H4 (cell line): ENCODE data around the gene BLOC1S3. TPM values are rescaled to one million over a fixed set of nuclear protein-coding genes. Genes with fewer than 3 reads are reported as not detected.

Experiments
- DNase-seq: peaks from one replicate; pipeline ENCODE4 v3.0.0-alpha.2; 2015; ENCODE audit warnings: low spot score
- total RNA-seq: library from RNA; depleted of rRNA; stranded (reverse); fragments of >200 nt; shearing (Covaris generic); gene quantifications from 2 replicates; pipeline ENCODE4 v1.2.3, GENCODE V29; 2014

Gene BLOC1S3
- total RNA-seq, 1 experiment from 2014 or later: 2.1 TPM

DNA sequence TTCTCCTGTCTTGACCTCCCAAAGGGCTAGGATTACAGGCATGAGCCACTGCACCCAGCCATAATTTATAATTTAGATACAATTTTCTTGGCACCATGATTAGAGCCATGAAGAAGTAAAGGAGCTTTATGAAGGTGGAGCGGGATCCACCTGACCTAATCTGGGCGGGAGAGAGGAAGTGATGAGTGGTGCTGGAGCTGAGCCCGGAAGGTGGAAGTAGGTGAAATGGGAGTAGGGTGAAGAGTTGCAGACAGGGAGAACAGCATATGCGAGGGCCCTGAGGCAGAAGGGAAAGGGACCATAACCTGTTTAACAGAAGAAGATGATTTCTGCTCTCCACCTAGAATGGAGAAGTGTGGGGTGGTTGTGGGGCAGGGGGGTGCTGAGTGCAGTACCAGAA is 4.2 kb downstream of the BLOC1S3 start:
- no peak for DNase-seq

DNA sequence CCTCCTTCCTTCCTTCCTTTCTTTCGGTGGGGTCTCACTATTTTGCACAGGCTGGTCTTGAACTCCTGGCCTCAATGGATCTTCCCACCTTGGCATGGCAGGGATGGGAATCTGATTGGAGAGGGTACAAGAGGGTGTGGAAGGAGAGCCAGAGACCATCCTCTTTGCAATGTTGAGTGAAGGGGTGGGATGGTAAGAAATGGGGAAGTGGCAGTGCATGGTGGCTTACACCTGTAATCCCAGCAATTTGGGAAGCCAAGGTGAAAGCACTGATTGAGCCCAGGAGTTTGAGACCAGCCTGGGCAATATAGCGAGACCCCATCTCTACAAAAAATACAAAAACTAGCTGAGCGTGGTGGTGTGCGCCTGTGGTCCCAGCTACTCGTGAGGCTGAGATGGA is 5.5 kb downstream of the BLOC1S3 start:
- no peak for DNase-seq

DNA sequence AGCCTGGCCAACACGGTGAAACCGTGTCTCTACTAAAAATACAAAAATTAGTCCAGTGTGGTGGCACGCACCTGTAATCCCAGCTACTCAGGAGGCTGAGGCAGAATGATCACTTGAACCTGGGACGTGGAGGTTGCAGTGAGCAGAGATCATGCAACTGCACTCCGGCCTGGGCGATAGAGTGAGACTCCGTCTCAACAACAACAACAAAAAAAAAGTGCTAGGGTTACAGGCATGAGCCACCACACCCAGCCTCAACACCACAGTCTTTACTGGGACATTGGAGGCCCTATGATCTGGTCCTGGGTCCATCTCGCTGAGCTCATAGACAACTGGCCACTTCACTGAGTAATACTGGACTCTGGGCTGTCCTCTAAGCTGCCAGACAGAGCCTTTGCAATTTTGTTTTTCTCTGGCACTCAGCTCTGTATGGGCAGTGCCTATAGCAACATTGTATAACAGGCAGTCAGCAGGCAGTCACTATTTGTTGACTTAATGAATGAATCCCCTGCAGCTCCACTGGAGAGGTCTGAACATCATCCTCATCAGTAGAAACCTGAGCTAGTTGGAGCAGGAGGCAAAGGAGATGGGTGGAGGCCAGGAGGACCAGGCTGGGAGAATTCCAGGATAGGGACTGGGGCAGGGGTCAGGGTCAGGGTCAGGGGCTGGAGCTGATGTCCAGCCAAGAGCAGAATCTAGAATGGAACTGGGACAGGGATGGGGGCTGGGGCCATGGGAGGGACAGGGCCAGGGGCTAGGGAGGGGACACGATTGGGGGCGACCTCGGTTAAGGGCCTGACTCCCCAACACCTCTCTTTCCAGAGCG is 8.1 kb downstream of the BLOC1S3 start:
- no peak for DNase-seq

DNA sequence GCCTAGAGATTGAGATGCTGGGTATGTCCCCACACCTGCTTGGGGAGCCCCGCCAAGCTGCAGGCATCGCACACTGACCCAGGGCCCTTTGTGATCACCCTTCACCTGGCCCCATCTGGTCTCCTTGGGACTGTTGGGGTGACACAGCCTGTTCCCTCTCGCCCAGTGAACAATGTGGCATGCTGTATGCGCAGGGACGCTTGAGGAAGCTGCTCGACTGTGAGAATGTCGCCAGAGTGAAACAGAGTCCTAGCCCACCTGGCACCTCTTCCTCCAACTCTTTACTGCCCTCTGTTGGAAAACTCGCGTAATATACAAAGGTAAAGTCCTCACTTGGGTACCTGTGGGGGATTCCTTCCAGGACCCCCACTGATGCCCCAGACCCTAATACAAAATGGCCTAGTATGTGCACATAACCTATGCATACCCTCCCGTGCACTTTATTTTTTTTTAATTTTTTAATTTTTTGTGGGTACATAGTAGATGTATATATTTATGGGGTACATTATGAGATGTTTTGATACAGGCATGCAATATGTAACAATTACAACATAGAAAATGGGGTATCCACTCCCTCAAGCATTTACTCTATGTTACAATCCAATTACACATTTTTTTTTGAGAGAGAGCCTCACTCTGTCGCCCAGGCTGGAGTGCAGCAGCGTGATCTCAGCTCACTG is 9.0 kb downstream of the BLOC1S3 start:
- no peak for DNase-seq

DNA sequence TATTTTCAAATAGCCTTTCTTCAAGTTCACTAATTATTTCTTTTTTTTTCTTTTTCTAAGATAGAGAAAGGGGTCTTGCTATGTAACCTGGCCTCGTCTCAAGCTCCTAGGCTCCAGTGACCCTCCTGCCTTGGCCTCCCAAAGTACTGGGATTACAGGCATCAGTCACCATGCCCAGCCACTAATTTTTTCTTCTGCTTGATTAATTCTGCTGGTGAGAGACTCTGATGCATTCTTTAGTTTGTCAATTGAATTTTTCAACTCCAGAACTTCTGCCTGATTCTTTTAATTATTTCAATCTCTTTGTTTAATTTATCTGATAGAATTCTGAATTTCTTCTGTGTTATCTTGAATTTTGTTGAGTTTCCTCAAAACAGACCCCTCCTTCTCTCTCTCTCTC is 11.4 kb downstream of the BLOC1S3 start:
- DNase-seq: no peak

DNA sequence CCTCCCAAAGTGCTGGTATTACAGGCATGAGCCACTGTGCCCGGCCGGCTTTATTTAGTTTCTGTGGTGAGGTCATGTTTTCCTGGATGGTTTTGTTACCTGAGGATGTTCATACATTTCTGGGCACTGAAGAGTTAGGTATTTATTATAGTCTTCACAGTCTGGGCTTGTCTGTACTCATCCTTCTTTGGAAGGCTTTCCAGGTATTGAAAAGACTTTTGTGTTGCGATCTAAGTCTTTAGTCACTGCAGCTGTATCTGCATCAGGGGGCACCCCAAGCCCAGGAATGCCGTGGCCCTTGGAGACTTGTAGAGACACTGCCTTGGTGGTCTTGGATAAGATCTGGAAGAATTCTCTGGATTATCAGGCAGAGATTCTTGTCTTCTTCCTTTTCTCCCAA is 12.8 kb downstream of the BLOC1S3 start:
- no peak for DNase-seq

DNA sequence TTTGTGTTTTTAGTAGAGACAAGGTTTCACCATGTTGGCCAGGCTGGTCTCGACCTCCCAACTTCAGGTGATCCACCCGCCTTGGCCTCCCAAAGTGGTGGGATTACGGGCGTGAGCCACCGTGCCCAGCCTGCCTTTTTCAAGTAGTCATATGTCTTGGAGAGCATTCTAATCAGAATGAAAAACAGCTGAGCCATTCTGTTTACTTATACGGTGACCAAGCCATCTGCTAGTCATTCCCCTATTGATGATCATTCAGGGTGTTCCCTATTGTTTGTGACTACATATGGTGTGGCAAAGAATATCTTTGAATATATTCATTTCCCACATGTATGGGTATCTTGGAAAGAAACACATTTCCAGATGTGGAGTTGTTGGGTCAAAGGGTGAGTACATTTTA is 17.2 kb downstream of the BLOC1S3 start:
- no peak for DNase-seq

DNA sequence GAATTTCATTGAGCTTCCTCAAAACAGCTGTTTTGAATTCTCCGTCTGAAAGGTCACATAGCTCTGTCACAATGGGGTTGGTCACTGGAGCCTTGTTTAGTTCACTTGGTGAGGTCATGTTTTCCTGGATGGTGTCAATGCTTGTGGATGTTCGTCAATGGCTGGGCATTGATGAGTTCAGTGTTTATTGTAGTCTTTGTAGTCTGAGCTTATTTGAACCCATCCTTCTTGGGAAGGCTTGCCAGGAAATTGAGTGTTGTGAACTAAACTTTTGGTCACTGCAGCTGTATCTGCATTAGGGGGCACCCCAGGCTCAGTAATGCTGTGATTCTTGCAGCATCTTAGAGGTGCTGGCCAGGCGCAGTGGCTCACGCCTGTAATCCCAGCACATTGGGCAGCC is 22.0 kb downstream of the BLOC1S3 start:
- no peak for DNase-seq

DNA sequence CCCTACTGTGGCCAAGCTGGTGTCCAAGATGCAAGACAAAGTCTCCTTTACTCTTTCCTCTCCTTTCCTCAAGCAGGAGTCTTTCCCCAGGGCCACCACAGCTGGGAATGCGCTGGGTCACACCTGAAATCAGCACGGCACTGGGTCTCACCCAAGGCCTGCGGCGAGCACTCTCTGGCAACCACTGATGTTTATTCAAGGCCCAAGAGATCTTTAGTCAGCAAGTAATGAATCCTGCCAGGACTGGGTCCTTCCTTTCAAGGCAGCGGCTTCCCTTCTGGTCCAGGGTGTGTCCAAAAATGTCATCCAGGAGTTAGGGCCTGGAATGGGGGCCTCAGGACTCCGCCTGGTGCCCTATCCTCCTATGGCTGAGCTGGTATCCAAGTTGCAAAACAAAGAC is 24.1 kb downstream of the BLOC1S3 start:
- peak; percentile 25 for DNase-seq

DNA sequence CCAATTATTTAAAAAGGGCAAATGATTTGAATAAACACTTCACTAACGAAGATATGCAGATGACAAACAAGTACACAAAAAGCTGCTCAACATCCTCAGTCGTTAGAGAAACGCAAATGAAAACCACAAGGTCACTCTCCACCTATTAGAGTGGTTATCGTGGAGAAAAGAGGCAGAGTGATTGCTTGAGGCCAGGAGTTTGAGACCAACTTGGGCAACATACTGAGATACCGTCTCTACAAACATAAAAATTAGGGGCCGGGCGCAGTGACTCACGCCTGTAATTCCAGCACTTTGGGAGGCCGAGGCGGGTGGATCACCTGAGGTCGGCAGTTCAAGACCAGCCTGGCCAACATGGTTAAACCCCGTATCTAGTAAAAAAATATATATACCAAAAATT is 27.2 kb downstream of the BLOC1S3 start:
- DNase-seq: no peak

DNA sequence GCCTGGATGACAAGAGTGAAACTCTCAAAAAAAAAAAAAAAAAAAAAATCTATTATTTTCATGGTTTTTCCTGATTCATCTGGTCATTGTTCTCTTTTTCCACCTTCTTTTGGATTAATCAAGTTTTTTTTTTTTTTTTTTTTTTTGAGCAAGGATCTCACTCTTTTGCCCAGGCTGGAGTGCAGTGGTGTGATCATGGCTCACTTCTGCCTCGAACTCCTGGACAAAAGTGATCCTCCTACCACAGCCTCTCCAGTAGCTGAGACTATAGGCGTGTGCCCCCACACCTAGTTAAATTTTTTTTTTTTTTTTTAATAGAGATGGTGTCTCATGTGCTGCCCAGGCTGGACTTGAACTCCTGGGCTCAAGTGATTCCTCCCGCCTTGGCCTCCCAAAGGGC is 27.7 kb downstream of the BLOC1S3 start:
- DNase-seq: no peak

DNA sequence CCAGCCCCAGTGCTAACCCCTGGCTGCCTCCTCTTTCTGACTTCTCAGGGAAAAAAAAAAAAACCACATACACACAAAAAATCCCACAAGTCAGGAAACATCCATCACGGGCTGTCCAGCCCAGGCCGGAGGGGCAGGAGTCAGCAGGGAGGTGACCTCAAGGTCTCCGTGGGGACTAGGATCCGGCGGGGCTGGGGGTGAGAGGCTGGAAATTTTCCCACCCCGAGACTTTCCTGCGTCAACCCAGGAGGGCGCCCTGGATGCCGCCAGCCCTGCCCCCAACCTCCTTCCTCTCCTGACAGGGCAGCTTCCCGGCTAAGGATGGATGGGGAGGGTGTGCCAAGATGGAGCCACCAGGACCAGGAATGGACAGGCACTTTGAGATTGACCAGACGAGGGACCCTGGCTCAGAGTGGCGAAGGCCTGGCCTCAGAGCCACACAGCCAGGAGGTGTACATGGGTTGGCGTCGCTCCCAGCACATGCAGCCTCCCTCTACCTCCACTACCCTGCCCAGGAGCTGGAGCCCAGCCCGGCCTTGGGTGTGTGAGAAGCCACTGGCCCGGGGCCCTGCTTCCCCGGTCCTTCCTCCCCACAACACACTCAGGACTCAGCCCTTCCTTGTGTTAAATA is 33.3 kb downstream of the BLOC1S3 start:
- DNase-seq: no peak

DNA sequence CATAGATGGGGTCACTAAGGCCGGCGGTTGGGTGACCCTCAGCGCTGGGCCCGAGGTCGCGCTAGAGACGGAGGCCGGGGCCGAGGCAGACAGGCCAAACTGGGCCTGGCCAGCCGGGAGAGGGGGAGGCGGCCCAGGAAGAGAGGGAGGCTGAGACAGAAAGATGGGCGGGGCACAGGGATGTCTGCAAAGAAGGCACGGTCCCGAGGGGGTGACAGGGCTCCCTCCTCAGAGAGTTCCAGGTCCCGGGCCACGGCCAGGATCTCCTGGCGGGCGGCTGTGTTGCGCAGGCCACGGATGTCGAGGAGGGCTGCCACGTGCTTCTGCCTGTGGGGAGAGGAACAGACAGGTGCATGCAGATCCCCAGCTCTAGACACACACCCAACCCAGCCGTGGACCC is 34.4 kb downstream of the BLOC1S3 start:
- no peak for DNase-seq

DNA sequence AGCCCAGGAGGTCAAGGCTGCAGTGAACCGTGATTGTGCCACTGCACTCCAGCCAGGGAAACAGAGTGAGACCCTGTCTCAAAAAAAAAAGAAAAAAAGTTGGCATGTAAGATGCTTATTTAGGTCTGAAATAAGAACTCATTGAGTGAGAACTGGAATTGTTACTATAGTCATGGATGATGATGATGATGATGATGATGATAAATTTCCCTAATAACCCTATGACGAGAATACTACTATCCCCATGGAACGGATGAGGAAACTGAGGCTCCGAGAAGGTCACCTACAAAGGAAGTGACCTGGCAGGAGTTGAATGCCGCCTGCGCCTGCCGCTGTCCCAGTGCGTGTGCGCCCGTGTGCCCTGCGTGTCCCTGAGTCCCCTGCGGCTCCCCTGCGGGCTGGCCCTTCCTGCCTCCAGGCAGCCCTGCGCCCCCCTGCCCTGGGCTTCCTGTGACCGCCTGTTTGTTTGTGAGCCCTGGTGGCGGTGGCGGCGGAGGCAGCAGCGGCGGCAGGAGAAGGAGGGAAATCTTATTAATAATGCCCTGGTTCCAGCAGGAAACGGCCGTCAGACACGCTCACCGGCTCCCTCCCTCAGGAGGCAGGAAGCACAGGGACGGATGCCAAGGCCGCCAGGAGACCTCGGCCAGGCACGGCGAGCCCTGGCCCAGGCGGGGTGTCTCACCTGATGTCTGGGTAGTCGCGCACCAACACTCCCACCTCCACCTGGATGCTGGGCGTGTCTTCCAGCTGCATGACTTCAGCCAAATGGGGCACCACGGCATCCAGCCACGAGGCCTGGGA is 37.0 kb downstream of the BLOC1S3 start:
- DNase-seq: no peak

DNA sequence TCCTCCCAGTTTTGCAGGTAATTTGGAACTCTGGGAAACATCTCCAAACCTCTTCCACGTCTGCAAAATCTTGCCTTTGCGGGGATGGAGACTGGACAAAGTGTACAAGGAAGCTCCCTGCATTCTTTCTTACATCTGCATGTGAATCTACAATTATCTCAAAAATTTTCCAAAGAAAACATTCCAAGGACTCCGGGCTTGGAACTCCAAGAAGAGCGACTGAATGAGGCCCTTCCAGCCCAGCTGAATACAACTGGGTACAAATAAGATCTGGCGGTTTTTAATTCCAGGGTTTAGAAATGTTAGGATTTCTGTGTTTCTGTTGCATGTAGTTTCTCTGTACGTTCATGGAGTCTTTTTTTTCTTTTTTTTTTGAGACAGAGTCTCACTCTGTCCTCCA is 38.1 kb downstream of the BLOC1S3 start:
- no peak for DNase-seq

DNA sequence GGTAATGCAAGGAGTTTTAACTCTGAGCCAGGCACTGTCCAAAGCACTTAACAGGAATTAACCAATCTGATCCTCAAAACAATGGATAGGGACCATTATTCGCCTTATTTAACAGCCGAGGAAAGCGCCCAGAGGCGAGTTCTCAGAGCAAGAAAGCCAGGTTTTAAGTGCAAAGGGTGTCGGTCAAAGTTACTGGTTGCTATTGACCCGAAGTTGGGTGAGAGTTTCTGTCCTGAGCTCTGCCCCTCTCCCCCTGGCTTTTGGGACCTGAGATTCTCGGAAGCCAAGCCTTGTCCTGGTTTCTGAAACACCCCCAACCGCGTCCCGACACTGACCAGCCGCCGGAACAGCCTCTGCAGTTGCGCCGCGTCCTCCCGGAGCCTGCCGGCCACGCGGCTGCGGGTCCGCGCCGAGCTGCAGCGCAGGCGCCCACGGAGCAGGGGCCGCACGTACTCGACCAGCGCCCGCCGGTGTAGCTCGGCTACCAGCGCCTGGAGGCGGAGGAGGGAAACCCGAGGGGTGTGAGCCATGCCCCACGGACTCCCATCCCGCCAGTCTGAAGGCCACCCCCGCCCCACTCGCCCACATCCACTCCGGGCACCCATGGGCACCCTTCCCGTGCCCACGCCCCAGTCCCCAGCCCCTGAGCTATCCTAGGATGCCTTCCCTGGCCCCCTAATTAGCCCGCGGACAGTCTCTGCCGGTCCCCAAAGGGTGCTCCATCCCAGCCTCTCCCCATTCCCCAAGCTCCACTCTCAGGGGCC is 38.8 kb downstream of the BLOC1S3 start:
- DNase-seq: no peak

DNA sequence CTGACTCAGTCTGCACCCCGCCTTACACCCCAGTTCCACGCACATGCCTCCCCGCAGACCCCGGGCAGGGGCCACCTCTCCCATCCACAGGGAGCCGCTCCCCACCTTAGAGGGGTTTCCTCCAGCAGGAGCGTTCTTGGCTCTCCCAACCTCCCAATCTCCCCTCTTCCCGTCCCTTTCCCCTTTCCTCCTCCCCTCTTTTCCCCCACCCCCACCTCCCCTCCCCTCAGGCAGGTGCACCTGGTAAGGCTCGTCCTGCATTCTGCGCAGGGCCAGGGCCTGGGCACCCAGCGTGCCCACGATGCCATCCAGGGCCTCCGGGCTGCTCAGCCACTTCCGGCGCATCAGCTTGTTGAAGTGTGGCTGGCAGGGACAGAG is 39.4 kb downstream of the BLOC1S3 start:
- DNase-seq: no peak

DNA sequence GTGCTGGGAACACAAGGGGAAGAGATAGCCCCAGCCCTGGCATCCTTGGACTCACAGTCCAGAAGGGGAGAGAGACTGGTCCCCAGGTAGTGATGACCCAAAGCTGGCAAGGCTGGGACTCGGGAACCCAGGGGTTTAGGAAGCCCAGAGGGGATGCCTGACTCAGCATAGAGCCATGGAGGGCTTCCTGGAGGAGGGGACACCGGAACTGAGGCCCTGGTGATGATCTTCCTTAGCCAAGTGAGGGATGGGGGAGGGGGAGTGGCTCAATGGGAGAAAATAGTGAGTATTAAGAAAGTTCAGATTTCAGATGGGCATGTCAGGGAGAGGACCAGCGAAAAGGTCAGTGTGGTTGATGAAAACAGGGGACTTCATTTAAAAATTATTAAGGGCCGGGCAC is 39.8 kb downstream of the BLOC1S3 start:
- no peak for DNase-seq

DNA sequence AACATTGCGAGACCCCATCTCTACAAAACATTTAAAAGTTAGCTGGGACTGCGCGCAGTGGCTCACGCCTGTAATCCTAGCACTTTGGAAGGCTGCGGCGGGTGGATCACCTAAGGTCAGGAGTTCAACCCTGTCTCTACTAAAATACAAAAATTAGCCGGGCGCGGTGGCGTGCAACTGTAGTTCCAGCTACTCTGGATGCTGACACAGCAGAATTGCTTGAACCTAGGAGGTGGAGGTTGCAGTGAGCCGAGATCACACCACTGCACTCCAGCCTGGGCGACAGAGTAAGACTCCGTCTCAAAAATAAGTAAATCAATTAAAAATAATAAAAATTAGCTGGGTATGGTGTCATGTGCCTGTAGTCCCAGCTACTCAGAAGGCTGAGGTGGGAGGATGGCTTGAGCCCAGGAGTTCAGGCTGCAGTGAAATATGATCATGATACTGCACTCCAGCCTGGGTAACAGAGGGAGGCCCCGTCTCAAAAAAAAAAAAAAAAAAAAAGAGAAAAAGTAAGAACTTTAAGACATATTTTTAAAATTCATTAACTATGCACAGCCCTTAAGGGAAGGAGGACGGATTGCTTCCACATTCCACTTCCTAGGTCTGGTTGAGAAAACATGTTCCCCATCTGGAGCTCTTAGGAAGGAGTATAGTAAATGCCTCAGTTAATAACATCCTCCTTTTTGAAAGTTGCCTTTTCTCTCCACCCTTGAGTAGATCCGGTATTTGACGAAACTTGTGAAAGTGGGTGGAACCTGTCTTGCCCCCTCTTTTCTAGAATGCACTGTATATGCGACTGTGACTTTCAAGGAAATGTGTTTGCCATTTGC is 40.5 kb downstream of the BLOC1S3 start:
- DNase-seq: no peak

DNA sequence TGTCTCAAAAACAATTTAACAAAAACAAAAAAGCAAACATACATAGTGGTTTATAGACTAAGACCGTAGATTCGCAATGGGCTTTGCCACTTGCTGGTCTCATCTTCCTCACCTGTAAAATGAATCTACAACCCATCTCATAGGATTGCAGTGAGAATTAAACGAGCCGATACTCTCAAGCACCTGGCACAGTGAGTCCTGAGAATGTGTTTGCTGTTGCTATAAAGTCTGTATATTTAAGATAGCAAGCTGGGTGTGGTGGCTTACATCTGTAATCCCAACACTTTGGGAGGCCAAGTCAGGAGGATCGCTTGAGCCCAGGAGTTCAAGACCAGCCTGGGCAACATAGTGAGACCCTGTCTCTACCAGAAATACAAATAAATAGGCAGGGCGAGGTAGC is 44.1 kb downstream of the BLOC1S3 start:
- no peak for DNase-seq

DNA sequence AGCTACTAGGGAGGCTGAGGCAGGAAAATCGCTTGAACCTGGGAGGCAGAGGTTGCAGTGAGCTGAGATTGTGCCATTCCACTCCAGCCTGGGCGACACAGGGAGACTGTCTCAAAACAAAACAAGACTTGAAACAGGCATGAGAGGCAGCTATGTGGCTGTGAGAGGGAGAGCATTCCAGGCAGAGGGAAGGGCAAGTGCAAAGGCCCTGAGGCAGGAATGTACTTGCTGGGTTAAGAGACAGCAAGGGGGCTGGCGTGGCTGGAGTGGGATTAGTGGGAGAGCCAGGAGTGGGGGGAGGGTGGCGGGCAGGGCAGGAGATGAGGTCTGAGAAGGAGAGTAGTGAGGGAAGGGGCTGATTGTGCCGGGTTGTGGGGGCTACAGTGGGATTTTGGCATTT is 45.3 kb downstream of the BLOC1S3 start:
- no peak for DNase-seq
